GM18505 (cell line): Measurements from ENCODE around the gene CFAP45.
A peak's percentile ranks its signal among the peaks of the same experiment; 100 is the strongest.

Experiments
- ATAC-seq: cut with Tn5 transposase; IDR thresholded peaks from one replicate; pipeline ENCODE4 v1.9.1; 2021; ENCODE audit not compliant: unreplicated experiment
- POLR2A ChIP-seq: IDR thresholded peaks from 4 replicates; pipeline ENCODE4 v1.6.1; 2011; ENCODE audit warnings: borderline replicate concordance; ENCODE audit not compliant: insufficient read depth, insufficient read length; ENCODE audit errors: extremely low read depth

CFAP45 gene

DNA sequence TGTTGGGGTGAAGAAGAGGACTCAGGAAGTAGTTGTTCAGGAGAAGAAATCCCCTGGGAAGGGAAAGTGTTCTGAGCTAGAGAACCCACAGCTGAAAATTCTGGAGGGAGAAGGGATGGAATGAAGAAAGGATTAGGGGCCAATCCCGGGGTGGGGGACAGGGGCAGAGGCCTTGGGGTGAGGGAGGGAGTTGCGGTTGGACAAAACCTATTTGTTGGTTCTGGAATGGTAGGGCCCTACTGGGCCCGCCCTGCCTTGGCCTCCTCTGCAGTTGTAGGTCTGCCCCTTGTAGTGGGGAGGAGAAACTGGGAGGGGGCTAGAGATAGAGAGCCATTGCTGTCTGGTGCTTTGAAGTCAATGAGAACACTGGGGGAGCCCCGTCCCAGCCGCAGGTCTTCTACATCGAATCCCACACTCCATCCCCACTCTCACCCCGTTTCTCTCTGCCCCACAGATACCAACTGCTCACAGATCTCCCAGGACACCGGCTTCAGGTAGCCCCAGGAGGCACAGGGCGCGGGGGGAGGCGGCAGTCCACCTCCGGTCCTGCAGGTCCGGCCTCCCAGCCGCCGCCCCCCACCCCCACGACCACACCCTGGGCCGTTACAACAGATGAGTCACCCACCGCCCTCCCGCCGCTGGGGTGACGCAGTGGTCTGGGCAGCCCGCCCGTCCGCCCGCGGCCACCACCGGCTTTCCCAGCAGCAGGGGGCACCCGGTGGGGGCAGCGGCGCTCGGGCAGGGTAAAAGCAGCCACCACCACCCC is 24.2 kb upstream of the CFAP45 start:
- no peak for TF ChIP-seq POLR2A
- ATAC-seq, result peak; percentile 14

DNA sequence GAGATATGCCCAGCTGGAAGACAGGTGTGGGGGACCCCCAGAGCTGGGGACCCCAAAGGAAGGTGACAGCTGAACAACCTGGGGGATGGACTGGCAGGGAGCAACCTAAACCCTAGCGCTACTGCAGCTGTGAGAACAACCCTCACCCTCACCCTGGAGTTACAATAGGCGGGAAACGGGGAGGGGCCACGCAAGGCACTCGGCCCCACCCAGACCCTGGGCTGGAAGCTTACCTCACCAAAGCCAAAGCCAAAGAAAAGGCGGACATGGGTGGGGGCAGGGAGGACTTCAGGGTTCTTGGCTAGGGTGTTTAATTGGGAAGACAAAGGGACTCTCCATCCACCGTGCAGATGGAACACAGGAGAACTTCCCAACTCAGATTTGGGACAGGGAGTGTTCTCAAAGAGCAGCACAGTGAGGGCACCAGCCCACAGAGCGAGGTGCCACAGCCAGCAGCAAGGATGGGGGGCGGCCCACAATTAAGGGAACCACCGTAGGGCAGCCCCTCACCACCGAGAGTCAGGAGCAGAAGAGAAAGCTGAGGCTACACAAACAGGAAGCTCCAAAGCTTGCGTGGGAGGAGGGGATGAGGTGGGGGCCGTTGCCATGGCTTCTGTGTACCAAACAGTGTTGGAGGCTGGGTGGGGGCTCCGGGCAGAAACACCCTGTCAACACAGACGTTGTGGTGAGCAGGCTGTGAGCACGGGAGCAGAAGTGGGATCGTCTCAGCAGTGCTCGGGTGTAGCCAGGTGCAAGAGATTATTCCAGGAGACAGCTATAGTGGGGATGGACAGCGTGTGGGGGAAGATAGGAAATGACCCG is 23.4 kb upstream of the CFAP45 start:
- peak; percentile 26 for ATAC-seq

DNA sequence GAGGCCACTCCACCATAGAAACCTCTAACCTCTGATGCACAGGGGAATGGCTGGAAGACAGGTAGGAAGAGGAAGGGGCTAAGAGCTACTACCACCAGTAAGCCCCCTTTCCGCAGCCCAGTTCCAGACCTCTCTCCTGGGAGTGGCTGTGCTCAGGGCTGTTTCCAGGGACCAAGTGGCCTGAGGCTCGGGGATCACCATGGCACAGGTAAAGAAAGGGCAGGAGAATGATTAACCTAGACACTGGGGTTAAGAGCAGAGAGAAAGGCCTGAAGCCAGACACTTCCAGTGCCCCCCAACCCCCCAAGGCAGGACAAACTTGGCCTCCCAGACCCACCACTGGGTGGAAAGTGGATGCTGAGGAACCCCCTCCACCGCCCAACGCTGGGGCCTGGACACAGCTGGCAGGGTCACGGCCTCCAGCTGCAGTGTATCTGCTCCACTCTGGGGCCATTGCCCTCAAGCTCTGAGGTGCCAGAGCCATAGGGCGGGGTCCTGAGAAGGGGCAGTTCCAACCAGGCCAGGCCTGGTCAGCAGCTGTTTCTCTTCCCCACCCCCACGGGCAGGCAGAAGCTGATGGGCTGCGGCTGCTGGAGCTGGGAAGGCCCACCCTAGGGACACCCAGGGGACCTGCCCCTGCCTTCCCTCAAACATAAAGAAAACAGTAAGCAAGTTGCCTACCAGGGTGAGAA is 22.7 kb upstream of the CFAP45 start:
- TF ChIP-seq POLR2A, result no peak
- no peak for ATAC-seq

More for the DNA sequence above, 23.4 kb upstream of the CFAP45 start:
- peak; percentile 59 for TF ChIP-seq POLR2A

DNA sequence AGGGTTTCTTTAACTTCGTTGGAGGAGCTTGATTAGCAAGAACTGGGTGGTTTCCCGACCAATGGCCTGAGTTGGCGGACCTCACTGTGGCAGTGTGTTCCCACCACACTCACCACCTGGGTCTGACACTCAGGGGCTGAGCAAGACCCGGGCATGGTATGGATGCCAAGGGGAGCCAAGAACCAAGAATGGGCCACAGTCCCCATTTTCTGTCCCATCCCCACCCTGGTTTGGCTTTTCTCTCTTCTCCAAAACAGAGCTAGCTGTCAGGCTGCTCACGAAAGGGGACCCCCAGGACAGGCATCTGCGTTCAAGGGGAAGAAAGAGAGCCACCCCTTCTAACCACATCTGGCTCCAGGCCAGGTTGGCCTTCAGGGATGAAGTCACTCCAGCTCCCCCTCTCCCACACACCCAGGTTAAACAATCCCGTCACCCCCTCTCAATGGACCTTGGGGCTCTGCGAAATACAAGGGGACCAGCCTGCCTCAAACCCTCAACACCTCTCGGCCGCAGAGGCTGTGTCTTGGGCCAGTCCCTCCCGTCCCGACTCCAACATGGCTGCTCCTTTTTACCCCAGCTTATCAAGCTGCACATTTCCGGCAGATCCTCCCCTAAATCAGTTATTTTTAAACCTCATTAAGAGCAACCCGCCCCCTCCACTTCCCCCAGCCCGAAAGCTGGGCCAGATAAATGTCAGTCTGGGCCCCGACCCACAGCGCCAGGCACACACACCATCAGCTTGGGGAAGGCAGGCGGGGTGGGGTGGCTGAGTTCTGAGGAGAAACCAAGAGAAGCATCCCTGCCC is 21.9 kb upstream of the CFAP45 start:
- peak; percentile 47 for TF ChIP-seq POLR2A
- no peak for ATAC-seq

DNA sequence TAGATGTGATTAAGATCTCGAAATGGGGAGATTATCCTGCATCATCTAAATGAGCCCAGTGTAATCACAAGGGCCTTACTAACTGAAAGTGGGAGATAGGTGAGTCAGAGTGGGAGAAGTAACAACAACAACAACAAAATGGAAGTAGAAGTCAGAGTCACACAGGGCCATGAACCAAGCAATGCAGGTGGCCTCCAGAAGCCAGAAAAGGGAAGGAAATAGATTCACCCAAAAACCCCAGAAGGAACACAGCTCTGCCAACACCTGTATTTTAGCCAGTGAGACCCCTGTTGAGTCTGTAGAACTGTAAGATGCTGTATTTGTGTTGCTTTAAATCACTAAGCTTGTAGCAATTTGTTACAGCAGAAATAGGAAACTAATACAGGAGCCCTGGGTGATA is 21.3 kb upstream of the CFAP45 start:
- no peak for ATAC-seq
- TF ChIP-seq POLR2A, result peak; percentile 15

DNA sequence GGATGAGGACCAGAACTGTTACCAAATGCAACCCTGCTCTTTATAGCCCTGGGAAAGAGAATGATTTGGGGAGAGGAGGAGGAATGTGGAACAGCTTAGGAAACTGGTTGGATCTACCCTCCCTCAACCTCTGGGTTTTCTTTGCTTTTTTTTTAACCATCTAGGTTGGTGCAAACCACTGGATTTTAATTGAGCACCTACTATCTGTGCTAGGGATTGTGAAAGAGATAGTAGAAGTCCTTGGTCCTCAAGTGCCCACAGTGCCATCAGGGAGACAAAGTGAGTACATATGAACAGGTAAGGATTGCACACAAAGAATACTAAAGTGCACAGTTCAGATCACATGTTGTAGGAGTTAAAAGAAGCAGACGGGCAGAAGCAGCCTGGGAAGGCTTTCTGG is 20.7 kb upstream of the CFAP45 start:
- TF ChIP-seq POLR2A, result no peak
- ATAC-seq, result no peak

DNA sequence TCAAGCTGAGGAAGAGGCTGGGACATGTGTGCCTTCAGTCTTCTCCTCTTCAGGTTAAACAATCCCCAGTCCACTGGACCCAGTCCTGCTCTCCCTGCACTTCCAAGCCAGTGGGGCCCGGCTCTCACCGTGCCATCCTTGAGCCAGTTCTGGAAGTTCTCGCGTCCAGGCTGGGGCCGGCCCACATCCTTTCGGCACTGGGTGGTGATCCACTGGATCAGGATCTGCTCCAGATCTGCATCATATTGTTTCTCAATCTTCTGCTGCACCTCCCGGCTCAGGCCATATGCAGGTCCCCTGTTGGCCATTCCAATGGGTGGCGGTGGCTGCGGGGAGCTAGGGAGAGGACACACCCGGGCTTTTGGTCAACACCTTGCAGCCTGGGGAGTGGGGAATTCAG is 20.2 kb upstream of the CFAP45 start:
- TF ChIP-seq POLR2A, result no peak
- no peak for ATAC-seq

DNA sequence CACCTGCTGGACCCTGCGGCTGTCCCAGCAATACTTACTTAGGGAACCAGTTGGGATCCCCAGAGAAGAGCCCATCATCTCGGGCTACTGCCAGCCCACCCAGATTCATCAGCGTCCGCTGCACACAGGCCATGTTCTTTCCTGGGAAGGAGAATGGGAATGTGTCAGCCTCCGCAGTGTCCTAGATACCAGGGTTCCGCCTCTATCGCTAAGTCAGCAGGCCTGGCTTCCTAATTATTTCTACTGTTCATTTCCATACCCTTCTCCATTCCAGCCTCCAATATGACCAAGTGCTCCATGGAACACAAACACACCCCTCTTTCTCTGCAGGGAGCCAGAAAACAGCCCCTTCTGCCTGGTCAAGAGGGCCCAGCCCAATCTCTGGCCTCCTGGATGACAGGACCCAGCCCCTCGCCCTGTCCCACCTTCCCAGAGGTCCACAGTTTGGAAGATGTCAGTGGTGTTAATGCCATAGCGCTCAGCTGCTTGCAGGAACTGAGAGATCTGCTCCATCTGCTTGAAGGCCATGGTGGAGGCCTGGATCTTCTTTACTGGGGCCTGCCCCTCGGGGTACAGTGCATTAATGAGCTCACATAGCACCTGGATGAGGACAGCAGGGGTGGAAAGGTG is 19.4 kb upstream of the CFAP45 start:
- ATAC-seq, result no peak
- no peak for TF ChIP-seq POLR2A

DNA sequence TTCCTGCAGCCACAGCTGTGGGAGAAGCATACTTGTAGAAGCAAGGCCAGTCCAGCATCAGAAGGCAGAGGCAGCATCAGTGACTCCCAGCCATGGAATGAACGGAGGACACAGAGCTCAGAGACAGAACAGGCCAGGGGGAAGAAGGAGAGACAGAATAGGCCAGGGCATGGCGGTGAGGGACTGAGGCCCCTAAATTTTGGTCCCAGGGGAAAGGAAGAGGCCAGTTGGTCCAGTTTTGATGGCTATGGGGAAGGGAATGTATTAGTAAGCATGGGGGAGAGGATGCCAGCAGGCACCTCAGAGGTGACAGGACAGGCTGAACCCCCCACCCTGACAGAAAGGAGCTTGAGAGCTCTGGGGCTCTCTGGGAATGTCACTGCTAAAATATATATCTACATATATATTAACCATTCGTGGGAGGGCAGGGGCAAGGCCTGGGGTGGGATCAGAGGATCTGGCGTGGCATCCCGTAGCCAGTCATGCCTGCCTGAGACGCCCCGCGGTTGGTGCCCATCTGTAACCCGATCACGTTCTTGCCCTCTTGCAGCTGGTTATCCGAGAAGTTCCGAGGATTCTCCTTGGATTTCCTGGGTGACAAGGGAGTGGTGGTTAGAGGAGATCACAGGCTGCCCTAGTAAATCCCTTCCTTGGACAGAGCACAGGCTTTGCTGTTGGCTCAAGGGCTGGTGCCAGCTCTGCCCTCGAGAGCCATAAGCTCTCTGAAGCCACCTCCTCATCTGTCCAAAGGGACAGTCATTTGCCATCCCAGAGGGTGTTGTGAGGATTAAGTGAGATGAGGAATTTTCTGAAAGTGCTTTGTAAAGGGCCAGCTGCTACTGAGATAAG is 18.6 kb upstream of the CFAP45 start:
- no peak for TF ChIP-seq POLR2A
- no peak for ATAC-seq

DNA sequence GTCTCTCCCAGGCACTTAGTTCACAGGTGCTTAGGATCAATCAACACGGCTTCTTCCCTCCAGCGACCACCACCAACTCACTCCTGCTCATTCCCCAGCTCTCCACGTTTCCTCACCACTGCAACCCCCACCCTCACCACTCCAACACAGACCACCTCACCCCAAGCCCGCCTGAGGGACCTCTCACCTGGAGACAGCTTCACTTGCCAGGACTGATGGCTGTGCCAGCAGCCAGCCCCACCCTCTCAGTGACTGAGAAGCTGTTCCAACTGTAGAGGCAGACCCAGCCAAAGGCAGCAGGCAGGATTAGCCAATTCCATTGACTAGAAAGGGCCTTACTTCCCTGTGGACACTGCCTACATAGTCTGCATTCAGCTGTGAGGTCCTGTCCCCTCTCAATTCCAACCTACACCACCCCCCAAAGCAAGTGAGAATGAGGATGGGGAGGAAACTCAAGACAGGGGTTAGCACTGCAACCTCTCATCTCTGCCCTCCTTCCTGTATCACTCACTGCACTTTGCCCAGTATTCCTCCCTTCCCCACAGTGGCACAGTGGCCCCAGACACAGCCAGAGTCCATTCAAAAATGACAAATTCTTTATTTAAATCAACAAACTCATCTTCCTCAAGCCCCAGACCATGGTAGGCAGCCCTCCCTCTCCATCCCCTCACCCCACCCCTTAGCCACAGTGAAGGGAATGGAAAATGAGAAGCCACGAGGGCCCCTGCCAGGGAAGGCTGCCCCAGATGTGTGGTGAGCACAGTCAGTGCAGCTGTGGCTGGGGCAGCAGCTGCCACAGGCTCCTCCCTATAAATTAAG is 17.8 kb upstream of the CFAP45 start:
- TF ChIP-seq POLR2A, result no peak

More for the DNA sequence above, 17.8 kb upstream of the CFAP45 start:
- no peak for ATAC-seq
